Measurements from ENCODE around the gene PIGH.
"Not testable (repeated sequence)": the region's sequence is repeated elsewhere in the genome, so short reads cannot be mapped to it uniquely, and the experiment has no call there.

PIGH gene

GRCh38 chr14:67547224-67547780 lies 52.8 kb downstream of the PIGH start:
- DNase-seq, result no peak

DNA sequence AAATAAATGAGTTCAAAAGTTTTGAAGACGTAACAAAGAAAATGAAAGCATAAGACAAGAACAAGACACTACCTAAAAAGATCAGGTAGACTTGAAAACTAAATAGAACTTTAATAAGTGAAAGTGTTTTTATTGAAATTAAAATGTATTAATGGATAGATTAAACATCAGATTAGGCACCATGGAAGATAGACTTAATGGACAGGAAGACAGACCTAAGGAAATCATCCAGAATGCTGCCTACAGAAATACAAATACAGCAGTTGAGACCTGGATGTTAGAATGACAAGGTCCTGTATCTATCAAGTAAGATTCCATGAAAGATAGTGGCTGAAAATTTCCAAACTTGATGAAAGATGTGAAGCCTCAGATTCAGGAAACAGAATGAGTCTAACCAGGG lies 55.5 kb downstream of the PIGH start:
- DNase-seq, result no peak

DNA sequence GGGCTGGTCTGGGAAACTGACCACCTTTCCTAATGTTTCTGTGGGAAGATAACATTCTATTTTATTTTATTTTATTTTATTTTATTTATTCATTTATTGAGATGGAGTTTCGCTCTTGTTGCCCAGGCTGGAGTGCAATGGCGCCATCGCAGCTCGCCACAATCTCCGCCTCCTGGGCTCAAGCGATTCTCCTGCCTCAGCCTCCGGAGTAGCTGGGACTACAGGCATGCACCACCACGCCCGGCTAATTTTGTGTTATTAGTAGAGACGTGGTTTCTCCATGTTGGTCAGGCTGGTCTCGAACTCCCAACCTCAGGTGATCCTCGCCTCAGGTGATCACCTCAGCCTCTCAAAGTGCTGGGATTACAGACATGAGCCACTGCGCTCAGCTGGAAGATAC lies 57.4 kb downstream of the PIGH start:
- DNase-seq, result not testable (repeated sequence)

DNA sequence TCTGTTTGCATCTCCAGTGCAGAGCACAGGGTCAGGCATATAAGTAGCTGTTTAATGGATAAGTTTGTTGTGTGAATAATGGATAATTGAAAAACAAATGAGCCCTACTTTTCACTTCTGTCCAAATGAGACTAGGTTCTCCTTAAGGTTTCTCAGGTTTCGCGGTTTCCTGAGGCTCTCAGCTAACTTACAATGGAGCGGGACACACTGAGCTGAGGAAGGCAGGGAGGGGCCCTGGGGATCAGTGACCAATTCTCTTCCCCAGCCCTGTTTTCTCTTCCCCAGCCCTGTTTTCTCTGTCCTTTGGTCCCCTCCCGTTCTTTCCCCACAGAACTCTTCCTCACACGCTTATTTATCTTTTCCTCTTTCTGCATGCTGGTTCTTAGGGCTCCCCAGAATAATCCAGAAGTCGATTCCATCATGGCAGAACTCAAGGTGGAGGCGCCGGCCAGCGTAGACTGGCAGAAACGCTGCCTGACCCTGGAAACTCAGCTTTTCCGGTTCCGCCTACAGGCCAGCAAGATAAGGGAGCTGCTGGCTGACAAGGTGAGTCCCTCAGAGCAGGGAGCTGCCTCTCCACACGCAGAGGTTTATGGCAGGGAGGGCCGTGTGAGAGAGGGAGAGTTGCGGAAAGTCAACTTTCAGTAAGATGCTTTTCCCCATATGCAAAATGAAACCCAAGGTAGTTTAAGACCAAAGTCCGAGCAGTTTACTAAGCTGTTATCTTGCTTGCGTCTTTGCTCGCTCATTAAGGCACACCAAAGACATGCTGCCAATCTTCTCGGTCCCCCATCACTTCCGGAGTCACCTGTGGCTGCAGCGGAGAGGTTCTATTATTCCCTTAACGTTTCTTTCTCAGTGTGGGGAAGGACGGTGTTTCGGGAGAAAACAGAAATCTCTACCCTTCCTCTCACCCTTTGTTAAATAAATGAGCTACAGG lies 58.4 kb downstream of the PIGH start:
- no peak for DNase-seq
